IPS-15b (cell line): ENCODE data around the gene KRTAP1-1.
"Not testable (repeated sequence)": the region's sequence is repeated elsewhere in the genome, so short reads cannot be mapped to it uniquely, and the experiment has no call there.

Experiments
- H3K27me3 ChIP-seq: one replicate; pipeline ENCODE4 v1.6.1; 2013; ENCODE audit warnings: low read length; ENCODE audit not compliant: control insufficient read depth, insufficient read depth
- H3K36me3 ChIP-seq: one replicate; pipeline ENCODE4 v1.6.1; 2013; ENCODE audit warnings: low read length; ENCODE audit not compliant: control insufficient read depth, insufficient read depth
- H3K4me1 ChIP-seq: one replicate; pipeline ENCODE4 v1.6.1; 2013; ENCODE audit warnings: mild to moderate bottlenecking, low read length; ENCODE audit not compliant: control insufficient read depth, insufficient read depth
- H3K4me3 ChIP-seq: one replicate; pipeline ENCODE4 v1.5.1; 2013; ENCODE audit warnings: low read depth, low read length
- H3K9ac ChIP-seq: one replicate; pipeline ENCODE4 v1.6.1; 2013; ENCODE audit warnings: low read depth, mild to moderate bottlenecking, low read length
- H3K9me3 ChIP-seq: one replicate; pipeline ENCODE4 v1.6.1; 2013; ENCODE audit warnings: mild to moderate bottlenecking, low read length; ENCODE audit not compliant: control insufficient read depth, insufficient read depth

KRTAP1-1 gene

DNA sequence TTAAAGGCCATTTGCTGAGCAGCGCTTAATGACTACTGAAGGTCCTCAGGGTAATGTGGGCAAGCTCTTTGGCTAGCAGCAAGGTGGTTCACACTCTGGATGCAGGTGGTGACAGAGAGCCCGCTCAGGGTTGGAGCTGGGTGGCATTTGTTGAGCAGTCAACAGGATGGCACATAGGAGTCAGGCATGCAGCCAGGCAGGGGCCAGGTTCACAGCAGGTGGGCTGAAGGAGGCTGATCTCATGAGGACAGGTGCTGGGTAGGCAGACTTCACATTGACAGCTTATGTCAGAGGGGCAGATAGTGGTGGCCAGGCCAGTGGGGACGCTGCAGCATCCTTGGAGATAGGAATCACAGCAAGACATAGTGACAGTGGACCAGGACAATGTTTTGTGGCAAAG lies 36.9 kb downstream of the KRTAP1-1 start:
- Histone ChIP-seq H3K4me1 (peaks cover under 1% of the 10 kb centered on the region), H3K9ac (no peak overlapping the region), H3K36me3 (no peaks in the 10 kb centered on the region), H3K9me3 (no peaks in the 10 kb centered on the region), H3K27me3 (no peaks in the 10 kb centered on the region), H3K4me3 (no peak overlapping the region)

DNA sequence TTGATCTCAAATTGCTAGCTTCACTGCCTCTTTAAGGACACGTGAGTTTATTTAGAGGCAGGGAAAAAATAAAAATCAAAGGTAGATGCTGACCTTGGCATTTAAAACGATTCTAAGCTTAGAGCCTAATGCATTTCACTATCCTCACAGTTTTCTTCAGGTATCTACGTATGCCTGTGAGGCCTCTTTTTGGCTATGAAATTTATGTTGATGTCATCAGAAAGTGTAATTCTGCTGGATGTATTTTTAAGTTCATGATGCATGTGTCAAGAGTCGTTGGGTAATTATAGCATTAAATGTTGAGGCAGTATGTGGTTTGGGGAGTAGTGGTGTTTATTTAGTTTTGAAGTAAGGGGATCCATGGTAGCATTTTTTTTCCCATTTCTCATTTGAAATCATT lies 37.3 kb downstream of the KRTAP1-1 start:
- no peaks in the 10 kb centered on the region for H3K27me3 ChIP-seq
- no peaks in the 10 kb centered on the region for H3K4me1 ChIP-seq
- no peaks in the 10 kb centered on the region for H3K36me3 ChIP-seq
- no peak overlapping the region for H3K9ac ChIP-seq
- H3K4me3 ChIP-seq = no peak overlapping the region
- no peaks in the 10 kb centered on the region for H3K9me3 ChIP-seq

DNA sequence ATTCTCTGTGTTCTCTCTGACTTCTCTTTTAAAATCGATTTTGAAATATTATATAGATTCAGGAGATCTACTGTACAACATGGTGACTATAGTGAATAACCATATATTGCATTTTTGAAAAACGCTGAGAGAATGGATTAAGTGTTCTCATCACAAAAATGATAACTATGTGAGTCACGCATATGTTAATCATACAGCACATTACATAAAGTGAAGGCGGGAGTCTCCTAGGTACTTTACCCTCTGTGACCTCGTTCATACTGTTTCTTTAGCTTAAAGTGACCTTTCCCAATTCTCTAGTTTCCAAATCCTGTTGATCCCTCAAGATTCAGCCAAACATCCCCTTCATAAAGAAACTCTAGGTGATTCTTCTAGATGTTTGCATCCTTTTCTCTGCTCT lies 38.4 kb downstream of the KRTAP1-1 start:
- Histone ChIP-seq H3K36me3 (no peaks in the 10 kb centered on the region), H3K4me1 (no peaks in the 10 kb centered on the region), H3K9ac (no peak overlapping the region), H3K27me3 (no peaks in the 10 kb centered on the region), H3K4me3 (no peak overlapping the region), H3K9me3 (no peaks in the 10 kb centered on the region)

DNA sequence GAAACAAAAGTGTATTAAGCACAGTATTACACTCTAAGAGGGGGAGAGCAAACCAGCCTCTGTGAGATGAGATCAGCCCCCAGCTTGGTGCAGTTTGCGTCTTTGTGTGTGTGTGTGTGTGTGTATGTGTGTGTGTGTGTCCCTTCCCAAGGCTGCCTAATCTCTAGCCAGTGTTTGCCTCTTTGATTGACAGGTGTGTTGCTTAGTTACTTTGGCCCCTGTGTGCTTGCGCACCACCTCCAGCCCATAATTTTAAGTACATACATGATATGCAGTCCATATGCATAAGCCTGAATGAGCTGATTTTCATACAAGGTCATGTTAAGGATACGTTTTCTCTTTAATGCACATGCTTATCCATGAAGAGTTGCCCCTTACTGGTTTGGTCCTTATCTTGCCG lies 39.5 kb downstream of the KRTAP1-1 start:
- Histone ChIP-seq H3K27me3 (no peaks in the 10 kb centered on the region), H3K4me3 (no peak overlapping the region), H3K4me1 (no peaks in the 10 kb centered on the region), H3K36me3 (no peaks in the 10 kb centered on the region), H3K9me3 (no peaks in the 10 kb centered on the region), H3K9ac (no peak overlapping the region)

DNA sequence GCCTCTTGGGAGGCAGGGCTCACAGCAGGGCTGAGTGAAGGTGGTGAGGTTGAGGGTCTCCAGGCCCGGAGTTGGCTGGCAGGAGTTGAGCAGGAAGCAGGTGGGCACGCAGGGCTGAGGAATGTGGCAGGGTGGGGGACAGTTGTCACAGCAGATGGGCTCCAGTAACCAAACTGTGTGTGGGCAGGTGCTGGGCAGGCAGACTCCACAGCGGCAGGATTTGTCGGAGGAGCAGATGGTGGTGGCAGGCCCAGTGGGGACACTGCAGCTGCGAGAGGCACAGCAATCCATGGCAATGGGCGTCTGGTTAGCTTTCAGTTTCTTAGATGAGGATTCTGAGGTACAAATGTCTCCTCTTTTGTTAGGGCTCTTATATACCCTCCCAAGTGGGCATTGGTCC lies 41.7 kb downstream of the KRTAP1-1 start, which contains the start of gene KRTAP3-2:
TSS of gene KRTAP3-2 (minus strand) at position 344 of the 400 bp plus-strand sequence. CDS start at position 291, 53 bp downstream.
- not testable (repeated sequence) for H3K4me1 ChIP-seq, H3K36me3 ChIP-seq, H3K27me3 ChIP-seq, H3K4me3 ChIP-seq, H3K9me3 ChIP-seq, H3K9ac ChIP-seq

DNA sequence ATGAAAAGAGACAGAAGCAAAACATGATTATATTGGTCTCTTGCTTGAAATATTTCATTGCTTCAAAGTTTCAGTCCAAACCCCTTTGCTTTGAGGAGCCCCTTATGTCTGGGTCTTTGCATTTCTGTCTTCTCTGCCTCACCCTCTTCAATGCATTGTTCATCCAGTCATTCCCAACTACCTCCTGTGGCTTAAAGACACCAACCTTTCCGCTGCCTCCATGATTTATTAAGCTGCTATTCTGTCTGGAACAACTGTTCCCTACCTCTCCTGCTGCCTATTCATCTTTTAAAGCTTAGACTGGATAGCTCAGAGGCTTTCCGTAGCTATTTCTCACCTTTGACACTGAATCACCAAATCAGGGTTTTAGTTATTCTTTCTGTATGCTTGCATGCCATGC lies 43.9 kb downstream of the KRTAP1-1 start:
- Histone ChIP-seq H3K27me3 (no peaks in the 10 kb centered on the region), H3K36me3 (no peaks in the 10 kb centered on the region), H3K4me3 (no peak overlapping the region), H3K9me3 (no peaks in the 10 kb centered on the region), H3K9ac (no peak overlapping the region), H3K4me1 (no peaks in the 10 kb centered on the region)

DNA sequence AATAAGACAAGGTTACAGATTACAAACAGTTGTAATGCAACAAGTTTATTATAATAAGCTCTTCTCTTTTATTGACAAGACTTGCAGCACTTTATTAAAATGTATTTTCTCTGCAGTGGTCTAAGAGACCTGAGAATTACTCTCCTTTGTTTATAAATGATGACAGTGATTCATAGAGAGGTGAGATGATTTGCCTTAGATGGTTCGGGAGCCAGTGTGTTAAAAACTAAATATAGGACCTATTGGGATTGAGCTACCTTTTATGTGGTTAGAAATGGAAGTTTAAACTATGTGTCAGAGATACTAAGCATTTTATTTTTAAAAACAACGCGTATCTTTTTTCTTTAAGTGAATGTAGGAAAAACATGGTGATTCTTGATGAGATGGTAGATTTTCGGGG lies 44.4 kb downstream of the KRTAP1-1 start:
- Histone ChIP-seq H3K4me1 (no peaks in the 10 kb centered on the region), H3K9me3 (no peaks in the 10 kb centered on the region), H3K27me3 (no peaks in the 10 kb centered on the region), H3K9ac (no peak overlapping the region), H3K36me3 (no peaks in the 10 kb centered on the region), H3K4me3 (no peak overlapping the region)

DNA sequence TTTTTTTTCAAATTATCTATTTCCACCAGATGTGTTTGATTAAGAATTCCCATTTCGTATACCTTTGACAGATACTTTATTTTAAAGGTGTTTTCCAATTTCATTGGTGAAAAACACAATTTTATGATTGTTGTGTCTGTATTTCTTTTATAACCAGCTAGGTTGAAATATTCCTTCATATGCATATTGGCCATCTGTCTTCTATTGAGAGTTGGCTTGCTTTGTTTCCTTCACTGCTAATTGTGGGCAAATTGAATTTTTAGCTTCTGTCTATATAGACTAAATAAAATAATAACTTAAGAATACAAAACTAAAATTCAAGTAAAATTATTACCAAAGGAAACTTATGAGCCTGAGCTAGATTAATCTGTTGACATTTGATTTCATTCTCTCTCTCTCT lies 46.1 kb downstream of the KRTAP1-1 start:
- Histone ChIP-seq H3K4me1 (no peaks in the 10 kb centered on the region), H3K36me3 (no peaks in the 10 kb centered on the region), H3K27me3 (no peaks in the 10 kb centered on the region), H3K9me3 (no peaks in the 10 kb centered on the region), H3K4me3 (no peak overlapping the region), H3K9ac (no peak overlapping the region)

DNA sequence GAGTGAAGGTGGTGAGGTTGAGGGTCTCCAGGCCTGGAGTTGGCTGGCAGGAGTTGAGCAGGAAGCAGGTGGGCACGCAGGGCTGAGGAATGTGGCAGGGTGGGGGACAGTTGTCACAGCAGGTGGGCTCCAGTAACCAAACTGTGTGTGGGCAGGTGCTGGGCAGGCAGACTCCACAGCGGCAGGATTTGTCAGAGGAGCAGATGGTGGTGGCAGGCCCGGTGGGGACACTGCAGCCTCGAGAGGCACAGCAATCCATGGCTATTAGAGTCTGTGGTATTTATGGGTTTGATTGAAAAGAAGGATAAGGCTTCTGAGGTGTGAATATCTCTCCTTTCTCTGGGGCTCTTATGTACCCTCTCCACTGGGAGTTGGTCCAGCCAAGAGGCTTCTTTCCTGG lies 47.4 kb downstream of the KRTAP1-1 start, which contains the start of gene KRTAP3-3:
TSS of gene KRTAP3-3 (minus strand) at position 326 of the 400 bp plus-strand sequence. CDS start at position 259, 67 bp downstream.
- no peak within 1 kb of the TSS for H3K9ac ChIP-seq
- no peaks in the 10 kb centered on the region for H3K36me3 ChIP-seq
- no peaks in the 10 kb centered on the region for H3K4me1 ChIP-seq
- H3K9me3 ChIP-seq = no peaks in the 10 kb centered on the region
- no peaks in the 10 kb centered on the region for H3K27me3 ChIP-seq
- H3K4me3 ChIP-seq = no peak within 1 kb of the TSS

DNA sequence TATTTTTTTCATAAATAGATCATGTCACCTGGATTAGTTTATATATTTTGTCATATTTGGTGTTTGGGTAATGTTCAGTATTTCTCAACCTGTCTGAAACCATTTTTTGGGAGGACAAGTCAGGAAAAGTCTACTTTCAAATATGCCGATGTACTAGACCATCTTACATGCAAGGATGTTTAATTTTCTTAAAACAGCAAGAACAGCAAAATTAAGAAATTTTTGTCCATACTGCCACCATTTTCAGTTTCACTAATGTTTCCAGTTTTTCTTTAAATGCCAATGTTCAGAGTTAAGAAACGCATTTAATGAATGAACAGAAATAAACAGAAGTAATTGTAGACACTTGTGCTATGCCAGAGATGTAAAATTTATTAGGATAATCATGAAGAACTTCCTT lies 48.2 kb downstream of the KRTAP1-1 start:
- H3K4me3 ChIP-seq = no peak overlapping the region
- H3K4me1 ChIP-seq = no peaks in the 10 kb centered on the region
- H3K9ac ChIP-seq = no peak overlapping the region
- no peaks in the 10 kb centered on the region for H3K27me3 ChIP-seq
- no peaks in the 10 kb centered on the region for H3K9me3 ChIP-seq
- H3K36me3 ChIP-seq = no peaks in the 10 kb centered on the region

DNA sequence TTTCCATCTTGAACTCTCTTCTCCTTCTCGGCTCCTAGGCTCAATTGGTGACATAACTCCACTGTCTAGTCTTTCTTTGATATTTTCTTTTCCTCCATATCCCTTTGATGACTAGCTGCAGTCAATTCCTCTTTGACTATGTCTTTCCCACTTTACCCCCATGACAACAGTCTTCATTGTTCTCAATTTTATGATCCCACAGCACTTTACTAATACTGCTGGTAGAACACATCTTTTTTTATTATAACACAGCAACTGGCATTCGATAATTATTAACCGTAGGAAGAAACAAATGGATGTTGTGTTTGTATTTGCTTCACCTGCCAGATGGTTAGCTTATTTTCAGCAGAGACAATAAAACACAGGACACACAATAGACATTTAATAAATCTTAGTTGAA lies 48.6 kb downstream of the KRTAP1-1 start:
- H3K9ac ChIP-seq = no peak overlapping the region
- no peak overlapping the region for H3K4me3 ChIP-seq
- no peaks in the 10 kb centered on the region for H3K36me3 ChIP-seq
- no peaks in the 10 kb centered on the region for H3K27me3 ChIP-seq
- H3K9me3 ChIP-seq = no peaks in the 10 kb centered on the region
- H3K4me1 ChIP-seq = no peaks in the 10 kb centered on the region
